OCI-LY1 (cell line): ENCODE results near the gene SSBP3.

Source experiments
- H2AFZ ChIP-seq: fragments of 200-600 bp; sonication (generic), shearing (Covaris generic); 2 replicates; pipeline ENCODE4 v1.6.0; 2014; ENCODE audit warnings: antibody characterized with exemption, mild to moderate bottlenecking, low read length
- H3F3A ChIP-seq: fragments of 200-600 bp; sonication (generic), shearing (Covaris generic); 2 replicates; pipeline ENCODE4 v1.6.0; 2014; ENCODE audit warnings: mild to moderate bottlenecking, antibody characterized with exemption, low read length, moderate library complexity; ENCODE audit not compliant: insufficient read depth
- H3K27ac ChIP-seq: fragments of 200-600 bp; sonication (generic); 2 replicates; pipeline ENCODE4 v1.5.1; 2014; ENCODE audit warnings: low read length, mixed run types, mild to moderate bottlenecking, low read depth; ENCODE audit not compliant: poor library complexity, severe bottlenecking
- H3K27me3 ChIP-seq: fragments of 200-600 bp; sonication (generic); 2 replicates; pipeline ENCODE4 v1.6.0; 2014; ENCODE audit warnings: antibody characterized with exemption, mild to moderate bottlenecking, low read length, moderate library complexity; ENCODE audit not compliant: insufficient read depth
- H3K36me3 ChIP-seq: fragments of 200-600 bp; sonication (generic); 2 replicates; pipeline ENCODE4 v1.6.1; 2014; ENCODE audit warnings: mild to moderate bottlenecking, antibody characterized with exemption, low read length, moderate library complexity, mixed read lengths; ENCODE audit not compliant: insufficient read depth
- H3K4me1 ChIP-seq: fragments of 200-600 bp; sonication (generic); 2 replicates; pipeline ENCODE4 v1.5.1; 2014; ENCODE audit warnings: mild to moderate bottlenecking, low read length, moderate library complexity; ENCODE audit not compliant: insufficient read depth, severe bottlenecking
- H3K4me2 ChIP-seq: fragments of 200-600 bp; sonication (generic), shearing (Covaris generic); 2 replicates; pipeline ENCODE4 v1.6.1; 2014; ENCODE audit warnings: low read length
- H3K4me3 ChIP-seq: fragments of 200-600 bp; sonication (generic); 2 replicates; pipeline ENCODE4 v1.5.1; 2014; ENCODE audit warnings: low read length, low read depth, mild to moderate bottlenecking, mixed read lengths; ENCODE audit not compliant: poor library complexity, severe bottlenecking
- H3K79me2 ChIP-seq: fragments of 200-600 bp; shearing (Covaris generic); 2 replicates; pipeline ENCODE4 v1.6.1; 2016; ENCODE audit warnings: mixed run types, low read length, mixed read lengths; ENCODE audit not compliant: insufficient read depth
- H3K9ac ChIP-seq: fragments of 200-600 bp; sonication (generic), shearing (Covaris generic); 2 replicates; pipeline ENCODE4 v1.6.1; 2014; ENCODE audit warnings: mild to moderate bottlenecking, low read length, mixed read lengths
- H3K9me2 ChIP-seq: fragments of 200-600 bp; sonication (generic), shearing (Covaris generic); 2 replicates; pipeline ENCODE4 v1.6.1; 2014; ENCODE audit warnings: low read depth, mild to moderate bottlenecking, low read length, mixed read lengths
- H3K9me3 ChIP-seq: fragments of 200-600 bp; shearing (Covaris generic); 2 replicates; pipeline ENCODE4 v1.6.1; 2014; ENCODE audit warnings: low read length, mixed read lengths
- H4K20me1 ChIP-seq: fragments of 200-600 bp; sonication (generic), shearing (Covaris generic); 2 replicates; pipeline ENCODE4 v1.6.0; 2016; ENCODE audit warnings: mild to moderate bottlenecking, low read length; ENCODE audit not compliant: insufficient read depth
- CTCF ChIP-seq: fragments of 200-600 bp; sonication (generic), shearing (Covaris generic); IDR thresholded peaks from 2 replicates; pipeline ENCODE4 v1.5.1; 2017; ENCODE audit warnings: mild to moderate bottlenecking, antibody characterized with exemption, low read length, moderate library complexity, mixed read lengths
- EZH2 ChIP-seq: fragments of 200-600 bp; sonication (generic), shearing (Covaris generic); IDR thresholded peaks from 2 replicates; pipeline ENCODE4 v1.8.0; 2017; ENCODE audit warnings: borderline replicate concordance, mixed run types, mild to moderate bottlenecking, antibody characterized with exemption, low read length, moderate library complexity, mixed read lengths

SSBP3 gene

GRCh38 chr1:54291276-54292001, 114.8 kb downstream of the SSBP3 start:
- no peaks in the 10 kb centered on the region for H3K79me2 ChIP-seq
- no peak overlapping the region for H3K4me2 ChIP-seq
- no peak overlapping the region for H3K4me3 ChIP-seq
- H3K36me3 ChIP-seq: no peaks in the 10 kb centered on the region
- 0 out of 2 replicates have a peak, but pooled peaks cover 6% of the 10 kb centered on the region for H3K27me3 ChIP-seq
- H3F3A ChIP-seq: no peaks in the 10 kb centered on the region
- no peaks in the 10 kb centered on the region for H3K9me2 ChIP-seq
- H3K9ac ChIP-seq: no peak overlapping the region
- H3K27ac ChIP-seq: no peak overlapping the region
- no peaks in the 10 kb centered on the region for H4K20me1 ChIP-seq
- TF ChIP-seq CTCF (no peak), EZH2 (no peak)
- no peaks in the 10 kb centered on the region for H3K9me3 ChIP-seq
- H2AFZ ChIP-seq: no peak overlapping the region
- no peaks in the 10 kb centered on the region for H3K4me1 ChIP-seq

GRCh38 chr1:54290506-54291184, 115.5 kb downstream of the SSBP3 start:
- H4K20me1 ChIP-seq: no peaks in the 10 kb centered on the region
- no peaks in the 10 kb centered on the region for H3K4me1 ChIP-seq
- H3K27ac ChIP-seq: no peak overlapping the region

GRCh38 chr1:54289712-54290233, 116.4 kb downstream of the SSBP3 start:
- H3K4me1 ChIP-seq: no peaks in the 10 kb centered on the region
- TF ChIP-seq EZH2 (no peak), CTCF (no peak)
- H4K20me1 ChIP-seq: no peaks in the 10 kb centered on the region

More at GRCh38 chr1:54290506-54291184, 115.5 kb downstream of the SSBP3 start:
- Histone ChIP-seq H3K9me3 (no peaks in the 10 kb centered on the region), H3K9me2 (no peaks in the 10 kb centered on the region), H3K27me3 (0 out of 2 replicates have a peak, but pooled peaks cover 6% of the 10 kb centered on the region), H2AFZ (no peak overlapping the region), H3K9ac (no peak overlapping the region), H3K79me2 (no peaks in the 10 kb centered on the region), H3K4me3 (no peak overlapping the region), H3K36me3 (no peaks in the 10 kb centered on the region), H3F3A (no peaks in the 10 kb centered on the region), H3K4me2 (no peak overlapping the region)
- TF ChIP-seq CTCF (no peak), EZH2 (no peak)

More at GRCh38 chr1:54289712-54290233, 116.4 kb downstream of the SSBP3 start:
- H3F3A ChIP-seq: no peaks in the 10 kb centered on the region
- H3K27me3 ChIP-seq: 0 out of 2 replicates have a peak, but pooled peaks cover 6% of the 10 kb centered on the region
- no peak overlapping the region for H3K9ac ChIP-seq
- no peaks in the 10 kb centered on the region for H3K9me2 ChIP-seq
- no peak overlapping the region for H3K27ac ChIP-seq
- no peak overlapping the region for H3K4me2 ChIP-seq
- H3K9me3 ChIP-seq: no peaks in the 10 kb centered on the region
- H3K79me2 ChIP-seq: no peaks in the 10 kb centered on the region
- no peaks in the 10 kb centered on the region for H3K36me3 ChIP-seq
- H3K4me3 ChIP-seq: no peak overlapping the region
- H2AFZ ChIP-seq: no peak overlapping the region
